IMR-90 (cell line): Measurements from ENCODE around the gene TM2D3. TPM values are rescaled to one million over a fixed set of nuclear protein-coding genes. Genes with fewer than 3 reads are reported as not detected.
A peak's percentile ranks its signal among the peaks of the same experiment; 100 is the strongest.

Experiments
- ATAC-seq: fragments of 200-7000 bp; cut with Tn5 transposase; 2 replicates; pipeline ENCODE4 v1.9.1; 2020; ENCODE audit warnings: low read depth, mild to moderate bottlenecking, moderate library complexity
- BruUV-seq: library from RNA; stranded (reverse); fragments of 400-500 nt; replicated peaks from 2 replicates; lab custom pipeline; 2021; lab: Mats Ljungman, UMichigan
- CTCF ChIA-PET: fragments of 300-600 bp; formaldehyde crosslinking; extraction: SDS; loops from one replicate; lab custom pipeline; 2021; ENCODE audit warnings: antibody characterized with exemption; lab: Yijun Ruan, JAX
- POLR2A ChIA-PET: fragments of 300-600 bp; sonication (Branson Sonifier 250); formaldehyde crosslinking; loops from one replicate; lab custom pipeline; 2022; ENCODE audit warnings: antibody characterized with exemption; ENCODE audit not compliant: unreplicated experiment; lab: Charles Lee
- DNase-seq: peaks from one replicate; pipeline ENCODE4 v3.0.0; 2013
- H2AFZ ChIP-seq: replicated peaks from 2 replicates; pipeline ENCODE3; 2013; ENCODE audit warnings: low read length, mild to moderate bottlenecking; ENCODE audit not compliant: poor library complexity
- H2AK5ac ChIP-seq: 2 replicates; pipeline ENCODE4 v1.6.1; 2013; ENCODE audit warnings: low read depth, low read length, inconsistent platforms
- H2AK9ac ChIP-seq: replicated peaks from 2 replicates; pipeline ENCODE3; 2013; ENCODE audit warnings: mild to moderate bottlenecking, low read depth, low read length, moderate library complexity; ENCODE audit not compliant: poor library complexity
- H2BK120ac ChIP-seq: 2 replicates; pipeline ENCODE4 v1.6.1; 2013; ENCODE audit warnings: low read depth, low read length, inconsistent platforms
- H2BK15ac ChIP-seq: 3 replicates; pipeline ENCODE4 v1.6.1; 2013; ENCODE audit warnings: low read depth, low read length, inconsistent platforms
- H2BK20ac ChIP-seq: 2 replicates; pipeline ENCODE4 v1.6.1; 2013; ENCODE audit warnings: low read depth, mild to moderate bottlenecking, inconsistent platforms, low read length, moderate library complexity
- H2BK5ac ChIP-seq: 2 replicates; pipeline ENCODE4 v1.6.1; 2013; ENCODE audit warnings: mild to moderate bottlenecking, low read depth, low read length, inconsistent platforms; ENCODE audit not compliant: poor library complexity, severe bottlenecking
- H3K14ac ChIP-seq: replicated peaks from 2 replicates; pipeline ENCODE4 v1.6.1; 2013; ENCODE audit warnings: low read depth, low read length, inconsistent platforms
- H3K18ac ChIP-seq: 2 replicates; pipeline ENCODE4 v1.6.1; 2013; ENCODE audit warnings: low read depth, low read length, control low read depth
- H3K23ac ChIP-seq: 2 replicates; pipeline ENCODE4 v1.6.1; 2013; ENCODE audit warnings: low read depth, low read length, inconsistent platforms
- H3K27ac ChIP-seq: 2 replicates; pipeline ENCODE4 v1.5.1; 2013; ENCODE audit warnings: mild to moderate bottlenecking, control low read depth, low read length; ENCODE audit not compliant: insufficient read depth
- H3K27me3 ChIP-seq: 2 replicates; pipeline ENCODE4 v1.6.1; 2013; ENCODE audit warnings: low read length; ENCODE audit not compliant: control insufficient read depth, insufficient read depth
- H3K36me3 ChIP-seq: 2 replicates; pipeline ENCODE4 v1.6.1; 2013; ENCODE audit warnings: low read length, mixed read lengths; ENCODE audit not compliant: control insufficient read depth, insufficient read depth
- H3K4ac ChIP-seq: 2 replicates; pipeline ENCODE4 v1.6.1; 2013; ENCODE audit warnings: low read depth, low read length, inconsistent platforms
- H3K4me1 ChIP-seq: 2 replicates; pipeline ENCODE4 v1.6.1; 2013; ENCODE audit warnings: low read length, mixed read lengths; ENCODE audit not compliant: control insufficient read depth, insufficient read depth
- H3K4me2 ChIP-seq: 2 replicates; pipeline ENCODE4 v1.6.1; 2013; ENCODE audit warnings: low read depth, mild to moderate bottlenecking, control low read depth, low read length, moderate library complexity
- H3K4me3 ChIP-seq: 2 replicates; pipeline ENCODE4 v1.5.1; 2013; ENCODE audit warnings: low read depth, mild to moderate bottlenecking, control low read depth, low read length, moderate library complexity; ENCODE audit not compliant: insufficient read depth
- H3K56ac ChIP-seq: 2 replicates; pipeline ENCODE4 v1.6.1; 2013; ENCODE audit warnings: low read length, inconsistent platforms; ENCODE audit not compliant: insufficient read depth; ENCODE audit errors: extremely low read depth
- H3K79me1 ChIP-seq, 2 experiments: 2 replicates each; pipeline ENCODE4 v1.6.1; 2013; ENCODE audit warnings: low read length in 2 of 2, inconsistent platforms in 1 of 2, low read depth in 1 of 2
- H3K9ac ChIP-seq: 2 replicates; pipeline ENCODE4 v1.6.1; 2013; ENCODE audit warnings: low read depth, low read length, control low read depth
- H3K9me1 ChIP-seq: 2 replicates; pipeline ENCODE4 v1.6.1; 2013; ENCODE audit warnings: low read length, inconsistent platforms; ENCODE audit not compliant: insufficient read depth
- H3K9me3 ChIP-seq: 2 replicates; pipeline ENCODE4 v1.6.1; 2013; ENCODE audit warnings: low read length; ENCODE audit not compliant: control insufficient read depth, insufficient read depth
- H4K20me1 ChIP-seq: 2 replicates; pipeline ENCODE4 v1.6.1; 2013; ENCODE audit warnings: low read length, inconsistent platforms; ENCODE audit not compliant: insufficient read depth
- H4K5ac ChIP-seq: 2 replicates; pipeline ENCODE4 v1.6.1; 2013; ENCODE audit warnings: mild to moderate bottlenecking, low read depth, low read length, control low read depth
- H4K8ac ChIP-seq, 2 experiments: 2 replicates each; pipeline ENCODE4 v1.6.1; 2013; ENCODE audit warnings: low read depth in 2 of 2, low read length in 2 of 2, control low read depth in 1 of 2, inconsistent platforms in 1 of 2
- H4K91ac ChIP-seq: 2 replicates; pipeline ENCODE4 v1.6.1; 2013; ENCODE audit warnings: low read depth, low read length, inconsistent platforms; ENCODE audit not compliant: insufficient read depth
- NFE2L2 ChIP-seq: fragments of 150-350 bp; IDR thresholded peaks from 2 replicates; pipeline ENCODE4 v1.6.1; 2016; ENCODE audit warnings: low read depth, mild to moderate bottlenecking, low read length
- POLR2A ChIP-seq: IDR thresholded peaks from 2 replicates; pipeline ENCODE4 v1.6.1; 2012; ENCODE audit warnings: mild to moderate bottlenecking, low read depth, low read length
- RCOR1 ChIP-seq: IDR thresholded peaks from 2 replicates; pipeline ENCODE4 v1.6.1; 2012; ENCODE audit warnings: mild to moderate bottlenecking, low read length, improper control_type of control experiment; ENCODE audit not compliant: insufficient replicate concordance
- RFX5 ChIP-seq: IDR thresholded peaks from 2 replicates; pipeline ENCODE4 v1.8.0; 2012; ENCODE audit warnings: low read depth, mild to moderate bottlenecking, low read length, moderate library complexity
- WGBS, 2 experiments: methylation state at CpG; one replicate each; pipeline versions ENCODE4 v1.1.5 to v1.1.7; 2013; ENCODE audit warnings: missing lambda C conversion rate in 2 of 2; ENCODE audit not compliant: insufficient read length in 1 of 2; ENCODE audit errors: extremely low coverage in 2 of 2; 5-methylcytosine and 5-hydroxymethylcytosine counted together
- dilution Hi-C: fragments of 300-500 bp; cut with HindIII; formaldehyde crosslinking; loops from one replicate; pipeline ENCODE4 v1.14.3; 2018; ENCODE audit warnings: low sequenced_read_pairs; ENCODE audit not compliant: unreplicated experiment
- in situ Hi-C: fragments of 300-500 bp; cut with MboI; formaldehyde crosslinking; loops from 3 replicates; pipeline ENCODE4 v1.14.3; 2019; ENCODE audit warnings: low sequenced_read_pairs, inconsistent platforms, mixed read lengths
- intact Hi-C: fragments of 100-400 bp; cut with micrococcal nuclease; formaldehyde crosslinking; loops from 2 replicates; pipeline ENCODE4 v1.10.0; 2022
- polyA plus RNA-seq, 3 experiments: library from polyadenylated mRNA; depleted of rRNA; stranded (reverse); fragments of >200 nt; gene quantifications; 2 replicates each; pipeline ENCODE4 v1.2.3, GENCODE V29; 2012; ENCODE audit warnings: low replicate concordance in 1 of 3
- total RNA-seq: library from RNA; depleted of rRNA; stranded (reverse); fragments of >200 nt; gene quantifications from 2 replicates; pipeline ENCODE4 v1.2.3, GENCODE V29; 2012
- TF ChIP-seq, protein P1 (sequence below): fragments of 150-350 bp; IDR thresholded peaks from 2 replicates; pipeline ENCODE4 v1.6.1; 2017; ENCODE audit warnings: mild to moderate bottlenecking, antibody characterized with exemption, low read length, low read depth
- TF ChIP-seq, protein P2 (sequence below): fragments of 150-350 bp; IDR thresholded peaks from 2 replicates; pipeline ENCODE4 v1.6.1; 2016; ENCODE audit warnings: low read depth, mild to moderate bottlenecking, low read length, moderate library complexity, borderline replicate concordance

TM2D3 gene
- total and polyA plus RNA-seq, 2 of the 4 experiments (the other 2 are of a cell fraction): 27.4 to 34.5 TPM

DNA sequence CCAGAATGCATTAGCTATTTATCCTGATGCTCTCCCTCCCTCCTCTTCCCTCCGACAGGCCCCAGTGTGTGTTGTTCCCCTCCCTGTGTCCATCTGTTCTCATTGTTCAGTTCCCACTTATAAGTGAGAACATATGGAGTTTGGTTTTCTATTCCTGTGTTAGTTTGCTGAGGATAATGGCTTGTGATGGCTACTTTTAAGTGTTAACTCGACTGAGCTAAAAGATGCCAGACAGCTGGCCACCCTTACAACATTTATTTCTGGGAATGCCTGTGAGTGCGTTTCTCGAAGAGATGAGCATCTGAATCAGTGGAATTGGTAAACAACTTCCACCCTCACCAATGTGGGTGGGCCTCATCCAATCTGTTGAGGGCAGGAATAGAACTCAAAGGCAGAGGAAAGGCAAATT is 24.7 kb upstream of the TM2D3 start:
- POLR2A ChIA-PET: interaction anchor here (0.6 kb wide), 1 partner anchor 87 kb away, joined by 3 read pairs; no protein-coding TSS in a partner anchor
- CTCF ChIA-PET: no interaction called here
- TF ChIP-seq NFE2L2 (no peak), RCOR1 (no peak), POLR2A (no peak), RFX5 (no peak)
- TF ChIP-seq, protein P1, sequence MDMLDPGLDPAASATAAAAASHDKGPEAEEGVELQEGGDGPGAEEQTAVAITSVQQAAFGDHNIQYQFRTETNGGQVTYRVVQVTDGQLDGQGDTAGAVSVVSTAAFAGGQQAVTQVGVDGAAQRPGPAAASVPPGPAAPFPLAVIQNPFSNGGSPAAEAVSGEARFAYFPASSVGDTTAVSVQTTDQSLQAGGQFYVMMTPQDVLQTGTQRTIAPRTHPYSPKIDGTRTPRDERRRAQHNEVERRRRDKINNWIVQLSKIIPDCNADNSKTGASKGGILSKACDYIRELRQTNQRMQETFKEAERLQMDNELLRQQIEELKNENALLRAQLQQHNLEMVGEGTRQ: no peak
- TF ChIP-seq, protein P2, sequence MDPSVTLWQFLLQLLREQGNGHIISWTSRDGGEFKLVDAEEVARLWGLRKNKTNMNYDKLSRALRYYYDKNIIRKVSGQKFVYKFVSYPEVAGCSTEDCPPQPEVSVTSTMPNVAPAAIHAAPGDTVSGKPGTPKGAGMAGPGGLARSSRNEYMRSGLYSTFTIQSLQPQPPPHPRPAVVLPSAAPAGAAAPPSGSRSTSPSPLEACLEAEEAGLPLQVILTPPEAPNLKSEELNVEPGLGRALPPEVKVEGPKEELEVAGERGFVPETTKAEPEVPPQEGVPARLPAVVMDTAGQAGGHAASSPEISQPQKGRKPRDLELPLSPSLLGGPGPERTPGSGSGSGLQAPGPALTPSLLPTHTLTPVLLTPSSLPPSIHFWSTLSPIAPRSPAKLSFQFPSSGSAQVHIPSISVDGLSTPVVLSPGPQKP: no peak
- Histone ChIP-seq H3K18ac (peak overlapping the region; percentile 81), H3K4me1 (peaks cover 13% of the 10 kb centered on the region), H3K9me1 (peaks cover 20% of the 10 kb centered on the region), H4K8ac (peak overlapping the region; percentile 49 to 63; a peak in 2 of 4 replicates), H3K27me3 (no peaks in the 10 kb centered on the region), H4K20me1 (peaks cover 2% of the 10 kb centered on the region), H3K4ac (peak overlapping the region; percentile 77), H3K4me3 (no peak overlapping the region), H3K9ac (no peak overlapping the region), H3K4me2 (no peak overlapping the region), H4K91ac (peak overlapping the region; percentile 70), H3K9me3 (no peaks in the 10 kb centered on the region), H3K79me1 (peaks cover 0 to 23% of the 10 kb centered on the region in 2 experiments; a peak in 3 of 4 replicates), H3K36me3 (peaks cover 26% of the 10 kb centered on the region), H2AFZ (no peak overlapping the region), H3K14ac (0 out of 2 replicates have a peak overlapping the region, but pooled peaks have one; percentile 64), H2BK15ac (peak overlapping the region; percentile 53; the same call in 1 of the 3 replicates), H3K56ac (no peak overlapping the region), H3K27ac (peak overlapping the region; percentile 57; the same call in 1 of the 2 replicates), H2BK20ac (peak overlapping the region; percentile 75), H2BK120ac (peak overlapping the region; percentile 72), H2AK9ac (no peak overlapping the region), H2BK5ac (peak overlapping the region; percentile 80), H4K5ac (peak overlapping the region; percentile 70; the same call in 1 of the 2 replicates), H3K23ac (0 out of 2 replicates have a peak overlapping the region, but pooled peaks have one; percentile 12), H2AK5ac (peak overlapping the region; percentile 93)
- no TSS peak for BruUV-seq
- in situ Hi-C loops (no loop called here), intact Hi-C loops (loop anchor here (5.0 kb wide), 1 partner anchor 45 kb away; the partner anchor contains the start of gene TARS3), dilution Hi-C loops (no loop called here)
- peak; percentile 51 for DNase-seq
- no CpG with 5 or more reads among the region's 4 CpGs for WGBS, 2 experiments
- no peak for ATAC-seq
